Measurements from ENCODE around the gene CDCA3.

DNA sequence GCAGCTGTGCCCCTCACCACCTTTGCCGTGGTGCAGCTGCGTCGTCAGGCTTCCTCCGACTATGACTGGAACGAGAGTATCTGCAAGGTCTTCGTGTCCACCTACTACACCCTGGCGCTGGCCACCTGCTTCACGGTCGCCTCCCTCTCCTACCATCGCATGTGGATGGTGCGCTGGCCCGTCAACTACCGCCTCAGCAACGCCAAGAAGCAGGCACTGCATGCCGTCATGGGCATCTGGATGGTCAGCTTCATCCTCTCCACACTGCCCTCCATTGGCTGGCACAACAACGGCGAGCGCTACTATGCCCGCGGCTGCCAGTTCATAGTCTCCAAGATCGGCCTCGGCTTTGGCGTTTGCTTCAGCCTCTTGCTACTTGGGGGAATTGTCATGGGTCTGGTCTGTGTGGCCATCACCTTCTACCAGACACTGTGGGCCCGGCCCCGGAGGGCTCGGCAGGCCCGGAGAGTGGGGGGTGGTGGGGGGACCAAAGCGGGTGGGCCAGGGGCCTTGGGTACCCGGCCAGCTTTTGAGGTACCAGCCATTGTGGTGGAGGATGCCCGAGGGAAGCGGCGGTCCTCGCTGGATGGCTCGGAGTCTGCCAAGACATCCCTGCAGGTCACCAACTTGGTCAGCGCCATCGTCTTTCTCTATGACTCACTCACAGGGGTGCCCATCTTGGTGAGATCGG, 26.9 kb downstream of the CDCA3 start:
- TF ChIP-seq GATA2 (IDR thresholded peaks at IDR 0.05; ENCODE audit: low read depth, low read length) (no peak), GATA3 (IDR thresholded peaks at IDR 0.05; ENCODE audit: low read depth, low read length) (no peak)

Data from SH-SY5Y (cell line).